Neuronal stem cell (in vitro differentiated cells): Measurements from ENCODE around the gene ST8SIA3.

Experiments used
- DNase-seq: peaks from one replicate; pipeline ENCODE4 v3.0.0-alpha.2; 2013; ENCODE audit warnings: low spot score
- H2AFZ ChIP-seq: one replicate; pipeline ENCODE4 v1.6.1; 2013; ENCODE audit warnings: mild to moderate bottlenecking, low read length, inconsistent platforms
- H2AK5ac ChIP-seq: 2 replicates; pipeline ENCODE4 v1.6.1; 2013; ENCODE audit warnings: low read depth, mild to moderate bottlenecking, inconsistent platforms, low read length, moderate library complexity, mixed read lengths
- H2BK120ac ChIP-seq: 2 replicates; pipeline ENCODE4 v1.6.1; 2013; ENCODE audit warnings: low read depth, mild to moderate bottlenecking, inconsistent platforms, low read length, moderate library complexity, mixed read lengths
- H2BK12ac ChIP-seq: one replicate; pipeline ENCODE4 v1.6.1; 2013; ENCODE audit warnings: low read length, inconsistent platforms
- H2BK15ac ChIP-seq: 2 replicates; pipeline ENCODE4 v1.6.1; 2013; ENCODE audit warnings: mild to moderate bottlenecking, low read length, inconsistent platforms, mixed read lengths
- H2BK5ac ChIP-seq: one replicate; pipeline ENCODE4 v1.6.1; 2013; ENCODE audit warnings: inconsistent platforms, mild to moderate bottlenecking, low read length, moderate library complexity
- H3K14ac ChIP-seq: one replicate; pipeline ENCODE4 v1.6.1; 2013; ENCODE audit warnings: low read length, inconsistent platforms
- H3K18ac ChIP-seq: 2 replicates; pipeline ENCODE4 v1.6.1; 2013; ENCODE audit warnings: low read length, inconsistent platforms
- H3K23ac ChIP-seq: 2 replicates; pipeline ENCODE4 v1.6.1; 2013; ENCODE audit warnings: low read depth, mild to moderate bottlenecking, mixed read lengths, low read length, inconsistent platforms; ENCODE audit not compliant: poor library complexity
- H3K27ac ChIP-seq: replicated peaks from 3 replicates; pipeline ENCODE4 v1.5.1; 2013; ENCODE audit warnings: low read length, inconsistent platforms
- H3K27me3 ChIP-seq, 3 experiments: 2 replicates each; pipeline ENCODE4 v1.6.1; 2013; ENCODE audit warnings: low read length in 3 of 3, mild to moderate bottlenecking in 2 of 3, inconsistent platforms in 1 of 3, low read depth in 1 of 3, mixed read lengths in 1 of 3, moderate library complexity in 1 of 3; ENCODE audit not compliant: control insufficient read depth in 3 of 3, insufficient read depth in 3 of 3
- H3K36me3 ChIP-seq, 2 donors: replicated peaks in 1 of 2; 2 replicates each; pipeline ENCODE4 v1.6.1; 2013; ENCODE audit warnings: low read length in 2 of 2; ENCODE audit not compliant: control insufficient read depth in 2 of 2, insufficient read depth in 2 of 2
- H3K4ac ChIP-seq: 2 replicates; pipeline ENCODE4 v1.6.1; 2013; ENCODE audit warnings: inconsistent platforms, mild to moderate bottlenecking, low read length, moderate library complexity
- H3K4me1 ChIP-seq, 2 donors: 1 replicate in 1 of 2; 2 replicates in 1 of 2; pipeline ENCODE4 v1.6.1; 2013; ENCODE audit warnings: low read length in 2 of 2, low read depth in 1 of 2; ENCODE audit not compliant: control insufficient read depth in 2 of 2, insufficient read depth in 1 of 2
- H3K4me2 ChIP-seq: one replicate; pipeline ENCODE4 v1.6.1; 2013; ENCODE audit warnings: mild to moderate bottlenecking, low read length, inconsistent platforms; ENCODE audit not compliant: insufficient read depth, poor library complexity, severe bottlenecking
- H3K4me3 ChIP-seq, 2 donors: 2 replicates each; pipeline ENCODE4 v1.5.1; 2013; ENCODE audit warnings: low read length in 2 of 2, mild to moderate bottlenecking in 2 of 2, inconsistent platforms in 1 of 2, moderate library complexity in 1 of 2
- H3K79me1 ChIP-seq: one replicate; pipeline ENCODE4 v1.6.1; 2013; ENCODE audit warnings: low read depth, mild to moderate bottlenecking, inconsistent platforms, low read length, moderate library complexity
- H3K9ac ChIP-seq: one replicate; pipeline ENCODE4 v1.6.1; 2013; ENCODE audit warnings: mild to moderate bottlenecking, low read depth, low read length, inconsistent platforms; ENCODE audit not compliant: poor library complexity
- H3K9me3 ChIP-seq, 2 donors: replicated peaks in 1 of 2; 2 replicates each; pipeline versions ENCODE3 to v1.6.1; 2013; ENCODE audit warnings: low read length in 2 of 2, mild to moderate bottlenecking in 2 of 2, inconsistent platforms in 1 of 2, low read depth in 1 of 2, mixed read lengths in 1 of 2, moderate library complexity in 1 of 2; ENCODE audit not compliant: control insufficient read depth in 2 of 2, insufficient read depth in 1 of 2
- H4K8ac ChIP-seq: one replicate; pipeline ENCODE4 v1.6.1; 2013; ENCODE audit warnings: low read depth, mild to moderate bottlenecking, inconsistent platforms, low read length, moderate library complexity
- H4K91ac ChIP-seq: one replicate; pipeline ENCODE4 v1.6.1; 2013; ENCODE audit warnings: low read length, low read depth, mild to moderate bottlenecking, inconsistent platforms; ENCODE audit not compliant: poor library complexity
- WGBS, 2 donors: extraction: QIAGEN DNeasy Blood & Tissue Kit; methylation state at CpG; one replicate each; pipeline ENCODE4 v1.1.7; 2013; ENCODE audit warnings: missing lambda C conversion rate in 2 of 2, mixed read lengths in 1 of 2; ENCODE audit not compliant: insufficient read length in 2 of 2, insufficient replicate concordance in 1 of 2; ENCODE audit errors: extremely low coverage in 2 of 2; 5-methylcytosine and 5-hydroxymethylcytosine counted together

Gene ST8SIA3

GRCh38 chr18:57331718-57332117 lies 20.6 kb upstream of the ST8SIA3 start:
- H3K4me2 ChIP-seq: no peak overlapping the region
- peaks cover 0 to 7% (median 0%) of the 10 kb centered on the region in 3 experiments for H3K27me3 ChIP-seq
- no peak overlapping the region for H3K9ac ChIP-seq
- H2BK5ac ChIP-seq: no peak overlapping the region
- no peak overlapping the region for H2BK12ac ChIP-seq
- DNase-seq: no peak
- H4K8ac ChIP-seq: no peak overlapping the region
- no peak overlapping the region for H3K14ac ChIP-seq
- no peaks in the 10 kb centered on the region for H3K9me3 ChIP-seq
- H4K91ac ChIP-seq: no peak overlapping the region
- H3K4ac ChIP-seq: no peak overlapping the region
- no peak overlapping the region for H3K23ac ChIP-seq
- H2BK120ac ChIP-seq: no peak overlapping the region
- WGBS, 2 donors: no CpG with 5 or more reads among the region's 2 CpGs
- no peaks in the 10 kb centered on the region for H3K36me3 ChIP-seq
- H2BK15ac ChIP-seq: no peak overlapping the region
- H2AFZ ChIP-seq: no peak overlapping the region
- no peaks in the 10 kb centered on the region for H3K79me1 ChIP-seq
- H2AK5ac ChIP-seq: no peak overlapping the region
- H3K18ac ChIP-seq: no peak overlapping the region
- H3K4me1 ChIP-seq: peaks cover 0 to 3% of the 10 kb centered on the region in 2 donors
- H3K27ac ChIP-seq: no peak overlapping the region
- no peak overlapping the region for H3K4me3 ChIP-seq

- no peak overlapping the region for H2AFZ ChIP-seq
- no peak overlapping the region for H3K14ac ChIP-seq
- no peak overlapping the region for H2BK120ac ChIP-seq
- H3K23ac ChIP-seq: no peak overlapping the region
- H4K91ac ChIP-seq: no peak overlapping the region
- no peak overlapping the region for H2BK12ac ChIP-seq
- no peak overlapping the region for H2AK5ac ChIP-seq
- H3K18ac ChIP-seq: peak overlapping the region; percentile 40
- H3K27ac ChIP-seq: no peak overlapping the region
- H3K4me3 ChIP-seq: no peak overlapping the region
- no peak for DNase-seq
- no peak overlapping the region for H2BK15ac ChIP-seq
- no CpG with 5 or more reads among the region's 5 CpGs for WGBS, 2 donors
- no peaks in the 10 kb centered on the region for H3K36me3 ChIP-seq
- no peak overlapping the region for H3K4me2 ChIP-seq
- H3K9me3 ChIP-seq: no peaks in the 10 kb centered on the region
- H3K4ac ChIP-seq: no peak overlapping the region
- peaks cover 0 to 14% (median 0%) of the 10 kb centered on the region in 3 experiments for H3K27me3 ChIP-seq
- H3K4me1 ChIP-seq: no peaks in the 10 kb centered on the region
- peak overlapping the region; percentile 0 for H3K9ac ChIP-seq
- no peak overlapping the region for H2BK5ac ChIP-seq
- no peaks in the 10 kb centered on the region for H3K79me1 ChIP-seq
- H4K8ac ChIP-seq: no peak overlapping the region
These were observed 18.4 kb upstream of the ST8SIA3 start for GRCh38 chr18:57333940-57334339.

GRCh38 chr18:57334383-57334782 lies 18.0 kb upstream of the ST8SIA3 start:
- no peak overlapping the region for H3K4me3 ChIP-seq
- no peak overlapping the region for H3K27ac ChIP-seq
- H4K8ac ChIP-seq: no peak overlapping the region
- H3K79me1 ChIP-seq: no peaks in the 10 kb centered on the region
- H2BK120ac ChIP-seq: no peak overlapping the region
- no peak overlapping the region for H3K14ac ChIP-seq
- no peak overlapping the region for H3K4ac ChIP-seq
- no peak overlapping the region for H2AK5ac ChIP-seq
- no peaks in the 10 kb centered on the region for H3K4me1 ChIP-seq
- no peak for DNase-seq
- no peak overlapping the region for H2BK12ac ChIP-seq
- H2BK15ac ChIP-seq: no peak overlapping the region
- H4K91ac ChIP-seq: no peak overlapping the region
- H2BK5ac ChIP-seq: no peak overlapping the region
- no peak overlapping the region for H2AFZ ChIP-seq
- H3K9me3 ChIP-seq: no peaks in the 10 kb centered on the region
- H3K18ac ChIP-seq: no peak overlapping the region
- H3K27me3 ChIP-seq: peaks cover 0 to 14% (median 0%) of the 10 kb centered on the region in 3 experiments
- no peak overlapping the region for H3K4me2 ChIP-seq
- no peaks in the 10 kb centered on the region for H3K36me3 ChIP-seq
- no CpG with 5 or more reads among the region's 6 CpGs for WGBS, 2 donors
- no peak overlapping the region for H3K9ac ChIP-seq
- H3K23ac ChIP-seq: no peak overlapping the region

DNA sequence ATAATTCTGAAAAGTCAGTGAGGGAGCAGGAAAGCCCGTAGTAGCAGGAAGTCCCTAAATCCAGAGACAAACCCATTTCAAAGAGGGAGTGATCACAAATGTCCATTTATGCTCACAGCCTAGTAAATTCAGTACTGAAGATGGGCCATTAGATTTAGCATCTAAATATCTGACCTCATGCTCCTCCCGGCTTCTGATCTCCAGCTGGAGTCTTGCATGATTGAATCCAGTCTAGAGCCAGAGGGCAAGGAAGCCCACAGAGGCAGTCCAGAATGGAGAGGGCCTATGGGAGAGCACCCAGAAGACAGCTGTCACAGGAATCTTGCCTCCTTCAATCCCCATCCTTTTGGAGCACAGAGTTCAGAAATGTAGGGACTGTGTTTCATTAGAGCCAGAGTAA lies 16.0 kb upstream of the ST8SIA3 start:
- Histone ChIP-seq H3K23ac (no peak overlapping the region), H3K4me3 (no peak overlapping the region), H2AK5ac (no peak overlapping the region), H2BK15ac (no peak overlapping the region), H3K4me2 (no peak overlapping the region), H3K9ac (no peak overlapping the region), H2AFZ (no peak overlapping the region), H2BK120ac (no peak overlapping the region), H4K91ac (no peak overlapping the region), H3K4ac (no peak overlapping the region), H4K8ac (no peak overlapping the region), H3K27me3 (peaks cover 0 to 16% (median 0%) of the 10 kb centered on the region in 3 experiments), H2BK12ac (no peak overlapping the region), H3K4me1 (no peaks in the 10 kb centered on the region), H3K36me3 (no peaks in the 10 kb centered on the region), H3K79me1 (no peaks in the 10 kb centered on the region), H3K9me3 (peaks cover 0 to 3% of the 10 kb centered on the region in 2 donors), H3K14ac (no peak overlapping the region), H2BK5ac (no peak overlapping the region), H3K27ac (no peak overlapping the region), H3K18ac (no peak overlapping the region)
- no peak for DNase-seq
- no CpG with 5 or more reads among the region's 2 CpGs for WGBS, 2 donors
